Measurements from ENCODE around the gene ARHGAP28. TPM values are rescaled to one million over a fixed set of nuclear protein-coding genes. Genes with fewer than 3 reads are reported as not detected.

The ARHGAP28 gene
- total RNA-seq, 1 experiment from 2014 or later = 0.27 TPM

DNA sequence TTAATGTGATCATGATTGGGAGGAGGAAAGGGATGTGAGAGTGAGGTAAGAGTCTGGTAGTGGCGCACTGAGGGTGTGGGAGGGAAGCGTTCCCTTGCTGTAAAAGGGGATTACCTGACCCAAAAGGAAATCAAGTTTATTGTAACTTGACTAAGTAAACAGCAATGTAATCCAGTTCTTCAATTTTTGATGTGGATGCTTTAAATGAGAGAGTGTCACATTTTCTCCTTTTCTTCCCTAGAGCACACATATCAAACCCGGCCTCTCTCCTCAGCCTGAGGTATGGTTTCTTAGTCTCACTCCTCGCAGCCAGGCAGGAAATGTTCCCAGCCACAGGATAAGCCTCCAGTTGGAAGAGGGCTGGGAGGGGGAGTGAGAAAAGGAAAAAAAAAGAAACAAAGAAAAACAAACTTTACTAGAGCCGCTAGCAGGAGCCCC lies 688 bp upstream of the ARHGAP28 start:
- in situ Hi-C loops (cut with HindIII; ENCODE audit: low pct_unique_long_range_greater_than_20kb, low sequenced_read_pairs) = no loop called here
- no peak for DNase-seq (ENCODE audit: low read depth)

DNA sequence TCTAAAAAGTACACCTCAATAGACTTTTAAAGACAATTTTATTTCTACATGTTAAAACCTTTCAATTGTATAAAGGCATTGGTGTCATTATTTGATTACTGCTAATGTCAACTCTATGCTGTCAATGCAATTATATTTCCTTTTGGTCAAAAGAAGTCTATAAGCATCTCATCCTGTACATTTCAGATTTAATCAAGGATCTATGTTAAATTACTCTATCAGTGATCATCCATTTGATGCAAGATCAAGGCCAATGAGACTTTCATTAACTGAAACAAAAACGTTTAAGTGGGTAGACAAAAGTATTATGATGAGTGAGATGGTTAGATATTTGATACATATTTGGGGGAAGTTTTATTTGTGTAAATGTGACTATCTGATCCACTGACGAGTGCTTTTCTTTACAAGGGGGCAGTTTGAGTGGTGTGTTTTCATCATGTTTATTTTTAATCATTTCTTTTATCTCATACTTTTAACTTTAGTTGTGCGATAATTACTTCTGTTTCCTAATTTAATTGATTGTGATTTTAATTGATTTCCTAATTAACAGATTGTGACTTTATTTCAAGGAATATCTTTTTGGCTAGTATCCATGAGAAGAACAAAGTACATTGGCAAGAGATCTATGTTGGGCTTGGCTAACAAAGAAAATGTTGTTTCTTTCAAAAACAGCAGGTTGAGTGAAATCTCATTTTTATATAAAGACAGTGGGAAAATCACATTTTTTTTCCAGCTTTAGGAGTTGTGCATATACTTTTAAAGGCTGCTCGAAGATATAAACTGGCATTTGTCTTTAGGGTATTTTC lies 1.1 kb downstream of the ARHGAP28 start:
- in situ Hi-C loops (cut with HindIII; ENCODE audit: low pct_unique_long_range_greater_than_20kb, low sequenced_read_pairs) = no loop called here
- no peak for DNase-seq (ENCODE audit: low read depth)

DNA sequence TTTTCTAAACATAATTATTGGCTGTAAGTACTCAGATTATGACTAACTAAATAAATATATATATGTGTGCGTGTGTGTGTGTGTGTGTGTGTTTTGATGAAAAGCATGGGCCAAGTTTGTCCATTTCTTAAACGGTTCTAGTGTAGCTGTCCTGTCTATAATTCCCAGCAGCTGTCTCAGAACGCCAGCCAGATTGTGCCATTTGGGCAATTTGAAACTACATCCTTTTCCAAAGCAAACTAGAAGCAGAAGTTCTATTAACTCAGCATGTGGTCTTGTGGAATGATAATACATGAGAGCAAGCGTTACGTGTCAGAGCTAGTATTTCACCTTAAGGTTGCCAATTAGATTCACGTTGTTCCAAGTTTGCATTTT lies 1.7 kb downstream of the ARHGAP28 start:
- no peak for DNase-seq (ENCODE audit: low read depth)
- in situ Hi-C loops (cut with HindIII; ENCODE audit: low pct_unique_long_range_greater_than_20kb, low sequenced_read_pairs) = no loop called here

DNA sequence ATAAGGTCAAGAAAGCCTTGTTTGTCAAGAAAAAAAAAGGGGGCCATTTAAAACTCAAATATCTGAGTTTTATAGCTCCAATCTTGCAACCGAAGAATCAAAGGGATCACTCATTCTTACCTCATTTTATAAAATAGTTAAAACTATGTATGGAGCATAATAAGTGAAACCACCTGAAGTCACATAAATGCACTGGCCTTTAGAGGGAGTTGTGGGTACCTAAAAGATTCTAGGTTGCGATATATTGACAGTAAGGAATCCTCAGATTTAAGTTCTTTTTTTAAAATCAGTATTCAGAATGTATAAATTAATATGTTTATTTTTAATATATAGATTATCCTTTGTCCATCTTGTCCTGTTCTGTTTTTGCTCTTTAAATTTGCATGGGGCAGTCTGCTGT lies 3.4 kb downstream of the ARHGAP28 start:
- in situ Hi-C loops (cut with HindIII; ENCODE audit: low pct_unique_long_range_greater_than_20kb, low sequenced_read_pairs) = no loop called here
- no peak for DNase-seq (ENCODE audit: low read depth)

DNA sequence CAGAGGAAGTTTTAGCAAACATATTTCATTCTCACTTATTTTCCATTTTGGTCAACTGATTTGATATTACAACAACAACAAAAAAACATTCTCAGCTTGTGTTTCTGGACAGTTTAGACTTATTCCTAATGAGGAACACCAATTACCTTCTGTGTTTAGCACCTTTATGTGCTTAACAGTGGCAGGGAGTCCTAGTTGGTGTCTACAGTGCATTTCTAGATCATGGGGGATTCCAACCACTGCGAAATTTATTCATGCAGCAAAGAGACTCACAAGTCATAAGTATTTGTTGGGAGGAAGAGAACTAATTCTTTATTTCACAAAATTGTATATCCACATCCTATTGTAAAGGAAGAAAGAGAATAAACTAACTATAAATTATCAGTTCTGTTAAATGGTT lies 4.2 kb downstream of the ARHGAP28 start:
- DNase-seq (ENCODE audit: low read depth) = no peak
- in situ Hi-C loops (cut with HindIII; ENCODE audit: low pct_unique_long_range_greater_than_20kb, low sequenced_read_pairs) = no loop called here

DNA sequence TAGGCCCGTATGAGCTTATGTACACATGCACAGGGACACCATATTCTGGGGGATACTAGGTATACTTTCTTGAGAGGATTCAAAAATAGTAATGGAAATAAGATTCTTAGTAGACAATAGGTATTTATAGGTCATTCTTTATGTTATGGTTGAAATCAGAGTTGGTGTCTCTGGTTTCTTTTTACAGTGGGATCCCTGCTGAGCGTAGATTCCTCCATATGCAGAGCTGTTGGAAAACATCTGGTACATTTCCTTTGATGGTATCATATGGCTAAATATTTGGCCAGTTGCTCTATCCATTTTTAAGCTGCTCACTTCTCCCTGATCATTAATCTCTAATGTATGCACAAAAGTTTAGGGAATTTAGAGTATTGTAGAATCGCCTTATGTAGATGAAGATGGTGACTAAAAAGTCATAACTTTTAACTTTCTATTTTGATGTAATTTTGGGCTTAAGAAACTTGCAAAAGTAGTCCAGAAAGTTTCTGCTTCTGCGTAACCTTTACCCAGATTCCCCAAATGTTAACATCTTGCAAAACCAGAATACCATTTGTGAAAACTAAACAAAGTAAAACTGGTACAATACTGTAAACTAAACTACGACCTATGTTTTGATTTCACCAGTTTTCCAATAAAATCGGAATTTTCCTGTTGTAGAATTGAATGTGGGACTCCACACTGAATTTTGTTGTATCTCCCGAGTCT lies 5.4 kb downstream of the ARHGAP28 start:
- no peak for DNase-seq (ENCODE audit: low read depth)
- in situ Hi-C loops (cut with HindIII; ENCODE audit: low pct_unique_long_range_greater_than_20kb, low sequenced_read_pairs) = no loop called here

DNA sequence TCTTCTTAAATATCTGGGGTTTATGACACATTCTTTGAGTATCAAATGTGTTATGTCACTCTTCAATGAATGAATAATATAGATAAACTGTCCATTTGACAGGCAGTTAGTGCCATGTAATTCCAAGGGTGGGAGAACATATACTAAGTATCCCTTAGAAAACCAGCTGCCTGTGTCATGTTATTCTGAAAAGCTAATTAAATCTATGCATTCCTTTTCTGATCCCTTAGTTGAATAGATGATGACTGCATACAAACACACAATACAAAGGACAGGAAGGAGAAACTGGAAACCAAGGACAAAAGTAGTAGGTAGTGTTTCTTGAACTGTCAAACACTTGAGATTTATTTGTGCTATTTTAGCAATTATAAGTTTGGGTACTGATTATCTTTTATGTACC lies 8.3 kb downstream of the ARHGAP28 start:
- in situ Hi-C loops (cut with HindIII; ENCODE audit: low pct_unique_long_range_greater_than_20kb, low sequenced_read_pairs) = no loop called here
- DNase-seq (ENCODE audit: low read depth) = no peak

DNA sequence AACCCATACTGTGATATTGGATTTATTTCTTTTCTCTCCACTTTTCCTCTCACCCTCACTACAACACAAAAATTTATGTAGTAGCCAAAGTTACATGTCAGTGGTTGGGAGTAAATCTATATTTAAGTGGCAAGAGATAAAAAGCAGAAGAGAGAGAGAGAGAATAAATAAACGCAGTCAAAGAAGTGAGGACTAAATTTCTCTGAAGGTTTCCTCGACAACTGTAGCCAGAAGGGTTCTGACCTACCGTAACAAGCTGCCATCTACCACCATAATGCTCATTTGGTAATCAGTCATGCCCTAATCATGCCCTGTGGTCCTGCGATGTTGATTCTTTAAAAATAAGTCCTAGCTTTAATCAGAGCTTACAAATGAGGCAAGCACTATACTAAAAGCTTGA lies 9.1 kb downstream of the ARHGAP28 start:
- DNase-seq (ENCODE audit: low read depth) = no peak
- in situ Hi-C loops (cut with HindIII; ENCODE audit: low pct_unique_long_range_greater_than_20kb, low sequenced_read_pairs) = no loop called here

DNA sequence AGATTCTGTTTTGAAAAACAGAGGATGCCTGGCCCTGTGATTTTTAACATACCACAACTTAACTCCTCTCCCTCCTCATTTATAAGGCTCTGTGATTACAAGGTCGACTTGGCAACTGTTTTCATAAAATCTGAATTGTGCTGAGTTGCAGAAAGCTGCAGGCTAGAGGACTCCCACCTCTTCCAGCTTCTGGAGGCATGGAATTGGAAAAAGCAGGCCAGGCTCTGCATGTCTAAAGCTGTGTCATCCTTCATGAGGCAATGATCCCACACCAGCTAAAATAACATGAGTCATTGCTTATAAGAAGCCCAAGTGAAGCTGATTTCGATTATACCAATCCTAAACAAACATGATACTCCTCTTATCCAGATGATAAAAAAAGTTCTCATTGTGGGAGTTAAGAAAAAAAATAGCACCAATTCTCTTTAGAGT lies 11.7 kb downstream of the ARHGAP28 start:
- in situ Hi-C loops (cut with HindIII; ENCODE audit: low pct_unique_long_range_greater_than_20kb, low sequenced_read_pairs) = no loop called here
- peak; percentile 83 for DNase-seq (ENCODE audit: low read depth)

DNA sequence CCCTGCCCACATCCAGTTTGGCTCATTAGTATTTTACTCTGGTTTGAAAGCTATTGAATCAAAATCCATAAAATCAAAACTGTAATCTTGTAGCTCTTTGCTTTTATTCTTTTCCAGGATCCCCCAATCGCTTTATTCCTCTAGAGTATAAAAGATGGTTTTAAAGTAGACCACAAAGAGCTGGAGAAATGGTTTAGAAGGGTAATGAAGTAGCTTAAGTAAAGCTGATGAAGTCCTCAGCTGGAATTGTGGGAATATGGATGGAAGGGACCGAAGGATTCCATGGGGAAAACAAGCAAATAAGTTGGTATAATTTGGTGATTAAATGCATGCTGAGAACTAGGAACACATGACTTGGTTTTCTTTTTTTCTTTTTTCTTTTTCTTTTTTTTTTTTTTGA lies 12.3 kb downstream of the ARHGAP28 start:
- no peak for DNase-seq (ENCODE audit: low read depth)
- in situ Hi-C loops (cut with HindIII; ENCODE audit: low pct_unique_long_range_greater_than_20kb, low sequenced_read_pairs) = no loop called here

DNA sequence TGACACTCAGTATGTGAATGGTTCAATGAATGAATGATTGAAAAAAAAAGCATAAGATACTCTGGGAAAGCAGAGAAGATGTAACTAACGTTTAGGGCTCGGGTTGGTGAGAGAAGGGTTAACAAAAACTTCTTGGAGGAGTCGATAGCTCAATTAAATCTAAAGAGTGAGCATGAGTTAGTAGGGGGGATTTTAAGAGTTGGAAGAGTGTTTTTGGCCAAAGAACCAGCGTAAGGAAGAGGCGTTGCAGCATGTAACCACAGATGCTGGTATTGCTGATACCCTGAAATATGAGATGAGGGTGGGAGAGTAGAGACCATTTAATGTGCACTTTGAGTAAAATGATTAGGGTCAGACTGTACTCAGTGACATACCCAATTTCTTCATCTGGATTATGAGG lies 14.5 kb downstream of the ARHGAP28 start:
- in situ Hi-C loops (cut with HindIII; ENCODE audit: low pct_unique_long_range_greater_than_20kb, low sequenced_read_pairs) = no loop called here
- no peak for DNase-seq (ENCODE audit: low read depth)

DNA sequence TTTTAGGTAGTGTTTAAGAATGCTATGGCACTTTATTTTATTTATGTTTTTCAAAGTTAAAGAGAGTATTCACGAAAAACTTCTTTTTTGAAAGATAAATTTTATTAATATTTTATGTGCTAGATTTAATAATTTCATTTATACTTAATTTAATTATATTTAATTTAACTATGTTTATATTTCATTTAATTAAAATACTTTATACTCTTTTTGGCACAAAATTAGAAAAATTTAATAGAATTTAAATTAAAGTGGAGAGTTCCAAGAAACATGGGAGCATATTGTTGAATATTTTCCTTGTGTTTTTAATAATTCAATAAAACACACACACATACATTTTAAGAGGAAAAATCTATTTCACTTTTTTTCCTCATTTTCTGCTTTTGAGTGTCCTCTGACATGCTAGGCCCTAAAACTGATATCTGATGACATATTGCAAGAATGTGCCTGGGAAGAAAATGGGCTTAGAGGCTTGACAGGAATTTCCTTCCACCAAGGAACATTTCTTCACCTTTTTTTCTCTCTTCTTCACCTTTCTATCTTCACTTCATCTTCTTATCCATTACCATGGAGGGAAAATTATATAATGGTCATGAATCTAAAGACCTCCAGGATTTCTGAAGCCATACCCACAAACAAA lies 15.4 kb downstream of the ARHGAP28 start:
- in situ Hi-C loops (cut with HindIII; ENCODE audit: low pct_unique_long_range_greater_than_20kb, low sequenced_read_pairs) = no loop called here
- no peak for DNase-seq (ENCODE audit: low read depth)

DNA sequence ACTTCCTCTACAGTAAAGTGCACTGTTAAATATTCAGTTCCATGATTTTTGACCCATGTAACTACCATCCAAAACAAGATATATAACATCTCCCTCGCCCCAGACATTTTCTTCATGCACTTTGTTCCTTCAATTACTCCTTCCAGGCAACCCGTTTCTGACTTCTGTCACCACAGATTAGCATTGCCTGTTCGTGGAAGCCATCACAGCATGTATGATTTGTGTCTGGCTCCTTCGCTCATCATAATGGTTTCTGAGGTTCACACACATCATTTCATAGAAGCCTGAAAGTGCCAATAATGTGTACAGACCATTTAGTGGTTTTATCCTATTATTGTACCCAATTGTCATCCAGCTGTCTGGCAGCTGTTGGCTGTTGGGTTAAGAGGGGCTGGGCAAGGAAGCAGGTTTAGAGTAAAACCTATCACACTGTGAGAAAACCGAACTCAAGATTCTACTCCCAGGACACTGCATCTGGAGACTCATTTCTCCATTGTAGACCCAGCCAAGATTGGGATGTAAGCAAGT lies 16.1 kb downstream of the ARHGAP28 start:
- in situ Hi-C loops (cut with HindIII; ENCODE audit: low pct_unique_long_range_greater_than_20kb, low sequenced_read_pairs) = no loop called here
- DNase-seq (ENCODE audit: low read depth) = no peak

DNA sequence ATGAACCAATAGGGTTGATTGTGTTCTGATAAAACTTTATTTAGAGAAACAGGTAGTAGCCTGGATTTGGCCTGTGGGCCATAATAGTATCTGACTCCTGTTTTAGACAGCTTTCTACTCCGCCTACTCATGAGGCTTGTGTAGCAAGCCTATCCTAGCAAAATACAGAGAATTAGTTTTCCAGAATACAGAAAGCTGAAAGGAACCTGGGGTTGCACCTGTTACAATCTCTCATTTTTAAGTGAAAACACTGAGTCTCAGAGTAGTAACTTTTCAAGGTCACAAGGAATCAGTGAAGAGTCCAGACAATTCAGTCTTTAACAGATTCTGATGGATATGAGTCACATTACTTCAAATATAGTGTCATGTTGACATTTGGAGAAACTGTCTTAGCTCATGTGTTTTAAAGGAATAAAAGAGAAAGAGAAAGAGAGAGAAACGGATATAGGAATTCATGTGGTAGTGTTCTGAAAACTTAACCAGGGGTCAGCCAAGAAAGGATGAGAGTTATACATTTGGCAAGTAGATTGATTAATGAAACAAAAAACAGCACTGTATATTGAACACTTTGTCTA lies 17.0 kb downstream of the ARHGAP28 start:
- in situ Hi-C loops (cut with HindIII; ENCODE audit: low pct_unique_long_range_greater_than_20kb, low sequenced_read_pairs) = no loop called here
- no peak for DNase-seq (ENCODE audit: low read depth)

DNA sequence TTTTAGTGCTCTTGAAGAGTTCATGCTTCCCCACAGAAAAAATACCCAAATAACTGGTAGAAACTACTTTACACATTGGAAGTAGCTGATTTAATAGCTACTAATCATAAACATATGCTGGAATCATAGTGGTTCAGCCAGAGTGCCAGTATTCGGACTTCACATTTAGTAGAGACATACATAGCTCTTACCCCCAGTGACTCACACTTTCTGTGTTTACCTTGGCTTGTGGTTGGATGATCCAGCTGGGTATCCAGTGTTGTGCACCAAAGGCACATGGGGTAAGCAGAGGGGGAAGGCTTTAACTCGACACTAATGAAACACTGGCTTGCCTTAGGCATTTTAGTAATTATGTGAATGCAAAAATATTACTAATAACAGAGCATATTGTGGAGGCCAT lies 18.1 kb downstream of the ARHGAP28 start:
- in situ Hi-C loops (cut with HindIII; ENCODE audit: low pct_unique_long_range_greater_than_20kb, low sequenced_read_pairs) = no loop called here
- DNase-seq (ENCODE audit: low read depth) = peak; percentile 56

DNA sequence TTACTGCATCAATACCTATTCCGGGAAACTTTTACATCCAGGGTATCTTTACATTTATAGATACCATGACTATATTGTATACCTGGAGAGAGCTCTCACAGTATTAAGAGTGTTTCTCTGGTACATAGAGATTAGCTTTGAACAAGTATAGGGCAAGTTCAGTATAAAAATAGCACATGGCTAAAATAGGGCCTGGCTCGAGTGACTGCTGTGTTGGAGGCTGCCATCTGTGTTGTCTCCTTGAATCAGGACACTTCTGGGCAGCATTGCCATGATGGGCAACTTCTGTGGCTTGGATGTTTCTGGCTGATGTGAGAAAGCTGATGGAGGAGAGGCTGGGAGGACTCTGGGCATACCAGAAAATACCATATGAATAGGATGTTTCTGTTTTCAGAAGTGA lies 18.7 kb downstream of the ARHGAP28 start:
- DNase-seq (ENCODE audit: low read depth) = no peak
- in situ Hi-C loops (cut with HindIII; ENCODE audit: low pct_unique_long_range_greater_than_20kb, low sequenced_read_pairs) = no loop called here

DNA sequence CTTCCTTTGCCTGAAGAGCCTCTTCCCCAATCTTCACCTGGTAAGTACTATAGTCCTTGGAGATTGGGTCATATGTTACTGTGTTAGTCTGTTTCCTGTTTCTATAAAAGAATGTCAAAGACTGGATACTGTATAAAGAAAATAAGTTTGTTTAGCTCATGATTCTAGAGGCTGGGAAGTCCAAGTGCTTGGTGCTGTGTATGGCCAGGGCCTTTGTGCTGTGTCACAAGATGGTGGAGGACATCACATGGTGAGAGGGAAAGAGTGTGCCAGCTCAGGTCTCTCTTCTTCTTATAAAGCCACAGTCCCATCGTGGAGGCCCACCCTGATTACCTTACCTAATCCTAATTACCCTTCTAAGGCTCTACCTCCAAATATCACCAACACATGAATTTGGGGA lies 20.9 kb downstream of the ARHGAP28 start:
- in situ Hi-C loops (cut with HindIII; ENCODE audit: low pct_unique_long_range_greater_than_20kb, low sequenced_read_pairs) = no loop called here

DNA sequence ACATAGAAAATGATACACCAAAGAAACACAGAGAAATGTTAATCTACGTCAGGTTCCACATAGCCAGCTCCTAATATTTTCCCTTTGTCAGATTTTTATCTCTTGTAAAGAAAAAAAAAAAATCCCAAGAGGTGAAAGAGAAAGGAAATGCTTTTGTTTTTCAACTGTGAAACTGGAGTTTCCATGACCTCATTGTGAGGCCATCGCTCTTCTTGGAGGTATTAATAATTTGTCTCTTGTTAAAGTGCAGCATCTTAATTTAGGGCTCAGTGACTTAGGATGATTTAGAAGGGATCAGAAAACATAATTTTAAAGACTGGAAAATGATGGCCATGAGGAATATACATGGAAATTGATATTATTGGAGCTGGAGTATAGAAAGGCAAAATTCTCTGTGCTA lies 21.7 kb downstream of the ARHGAP28 start:
- in situ Hi-C loops (cut with HindIII; ENCODE audit: low pct_unique_long_range_greater_than_20kb, low sequenced_read_pairs) = no loop called here
- no peak for DNase-seq (ENCODE audit: low read depth)

More for the DNA sequence above, 20.9 kb downstream of the ARHGAP28 start:
- DNase-seq (ENCODE audit: low read depth) = no peak
